Right lobe of liver (tissue), 4 donors: Measurements from ENCODE around the gene F8.

Experiments used
- POLR2A ChIP-seq: fragments of 450-650 bp; IDR thresholded peaks from one replicate; pipeline ENCODE4 v1.6.1; 2017; ENCODE audit warnings: antibody characterized with exemption, mild to moderate bottlenecking
- TF ChIP-seq, protein P1 (sequence below), 4 donors: fragments of 200-600 bp in 3 of 4; fragments of 450-650 bp in 1 of 4; IDR thresholded peaks; one replicate each; pipeline versions ENCODE4 v1.5.1 to v1.8.0; 2016 to 2022; ENCODE audit warnings: antibody characterized with exemption in 4 of 4, mild to moderate bottlenecking in 2 of 4
- donor health status: DM: no; HTN: no; CAD: no.
- donor health status: DM: no; HTN: no; CAD: no.
- donor health status: DM: no; HTN: yes; CAD: no.

DNA sequence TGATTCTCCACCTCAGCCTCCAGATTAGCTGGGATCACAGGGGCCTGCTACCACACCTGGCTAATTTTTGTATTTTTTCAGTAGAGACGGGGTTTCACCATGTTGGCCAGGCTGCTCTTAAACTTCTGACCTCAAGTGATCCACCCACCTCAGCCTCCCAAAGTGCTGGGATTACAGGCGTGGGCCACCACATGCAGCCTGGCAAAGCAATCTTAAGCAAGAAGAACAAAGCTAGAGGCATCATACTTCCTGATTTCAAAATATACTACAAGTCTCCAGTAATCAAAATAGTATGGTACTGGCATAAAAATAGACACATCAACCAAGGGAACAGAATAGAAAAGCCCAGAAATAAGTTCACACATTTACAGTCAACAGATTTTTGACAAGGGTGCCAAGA, 149.2 kb downstream of the F8 start:
- TF ChIP-seq, protein P1, sequence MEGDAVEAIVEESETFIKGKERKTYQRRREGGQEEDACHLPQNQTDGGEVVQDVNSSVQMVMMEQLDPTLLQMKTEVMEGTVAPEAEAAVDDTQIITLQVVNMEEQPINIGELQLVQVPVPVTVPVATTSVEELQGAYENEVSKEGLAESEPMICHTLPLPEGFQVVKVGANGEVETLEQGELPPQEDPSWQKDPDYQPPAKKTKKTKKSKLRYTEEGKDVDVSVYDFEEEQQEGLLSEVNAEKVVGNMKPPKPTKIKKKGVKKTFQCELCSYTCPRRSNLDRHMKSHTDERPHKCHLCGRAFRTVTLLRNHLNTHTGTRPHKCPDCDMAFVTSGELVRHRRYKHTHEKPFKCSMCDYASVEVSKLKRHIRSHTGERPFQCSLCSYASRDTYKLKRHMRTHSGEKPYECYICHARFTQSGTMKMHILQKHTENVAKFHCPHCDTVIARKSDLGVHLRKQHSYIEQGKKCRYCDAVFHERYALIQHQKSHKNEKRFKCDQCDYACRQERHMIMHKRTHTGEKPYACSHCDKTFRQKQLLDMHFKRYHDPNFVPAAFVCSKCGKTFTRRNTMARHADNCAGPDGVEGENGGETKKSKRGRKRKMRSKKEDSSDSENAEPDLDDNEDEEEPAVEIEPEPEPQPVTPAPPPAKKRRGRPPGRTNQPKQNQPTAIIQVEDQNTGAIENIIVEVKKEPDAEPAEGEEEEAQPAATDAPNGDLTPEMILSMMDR (IDR thresholded peaks at IDR 0.05) = no peak
- TF ChIP-seq POLR2A = no peak
